Right renal cortex interstitium (tissue), 3 donors: ENCODE data around the gene C2CD4C. TPM values are rescaled to one million over a fixed set of nuclear protein-coding genes. Genes with fewer than 3 reads are reported as not detected.
"Not testable (repeated sequence)": the region's sequence is repeated elsewhere in the genome, so short reads cannot be mapped to it uniquely, and the experiment has no call there.

Source experiments
- DNase-seq, 3 donors: peaks; one replicate each; pipeline ENCODE4 v3.0.0-alpha.2; 2013; ENCODE audit warnings: low read depth in 3 of 3, low spot score in 2 of 3
- polyA plus RNA-seq, 3 donors: library from polyadenylated mRNA; unstranded; fragments of 120-200 nt; gene quantifications; one replicate each; pipeline ENCODE4 v1.2.1, GENCODE V29; 2013; ENCODE audit not compliant: insufficient read length in 3 of 3

The C2CD4C gene
- polyA plus RNA-seq, 3 donors, result 1.1 to 1.4 (median 1.2) TPM

GRCh38 chr19:402786-403185 is 6.2 kb downstream of the C2CD4C start:
- DNase-seq, result no peak

- DNase-seq, result no peak
These were observed 7.0 kb downstream of the C2CD4C start for GRCh38 chr19:401866-402511.

- no peak for DNase-seq
These were observed 7.7 kb downstream of the C2CD4C start for GRCh38 chr19:400976-401865.

GRCh38 chr19:399370-399769 is 9.6 kb downstream of the C2CD4C start:
- no peak for DNase-seq

GRCh38 chr19:398719-399118 is 10.2 kb downstream of the C2CD4C start:
- no peak for DNase-seq

- no peak for DNase-seq
These were observed 10.8 kb downstream of the C2CD4C start for GRCh38 chr19:397941-398706.

- DNase-seq, result no peak
These were observed 11.6 kb downstream of the C2CD4C start for GRCh38 chr19:397321-397720.

GRCh38 chr19:395467-395866 is 13.5 kb downstream of the C2CD4C start:
- DNase-seq, result no peak

- not testable (repeated sequence) for DNase-seq
These were observed 14.1 kb downstream of the C2CD4C start for GRCh38 chr19:394857-395256.

GRCh38 chr19:393560-393959 is 15.4 kb downstream of the C2CD4C start:
- DNase-seq, result not testable (repeated sequence)

- DNase-seq, result no peak
These were observed 16.5 kb downstream of the C2CD4C start for GRCh38 chr19:392375-392970.

GRCh38 chr19:391726-392374 is 17.1 kb downstream of the C2CD4C start:
- no peak for DNase-seq

- DNase-seq, result no peak
These were observed 17.8 kb downstream of the C2CD4C start for GRCh38 chr19:391207-391557.

GRCh38 chr19:390386-391206 is 18.4 kb downstream of the C2CD4C start:
- DNase-seq, result no peak

GRCh38 chr19:389935-390289 is 19.0 kb downstream of the C2CD4C start:
- no peak for DNase-seq

GRCh38 chr19:389255-389934 is 19.6 kb downstream of the C2CD4C start:
- no peak for DNase-seq

GRCh38 chr19:388691-389090 is 20.3 kb downstream of the C2CD4C start:
- no peak for DNase-seq

GRCh38 chr19:387777-388176 is 21.2 kb downstream of the C2CD4C start:
- DNase-seq, result no peak

GRCh38 chr19:386632-387301 is 22.2 kb downstream of the C2CD4C start:
- DNase-seq, result not testable (repeated sequence)
